Uterus (tissue), 2 donors: ENCODE data around the gene CSKMT.

Experiments used
- CTCF ChIP-seq, 4 experiments: fragments of 200-600 bp in 2 of 4; fragments of 450-650 bp in 2 of 4; sonication (generic) in 2 of 4; IDR thresholded peaks; one replicate each; pipeline ENCODE4 v1.5.1; 2016 to 2019; ENCODE audit warnings: antibody characterized with exemption in 4 of 4, mild to moderate bottlenecking in 2 of 4, moderate library complexity in 1 of 4
- POLR2A ChIP-seq, 2 donors: fragments of 450-650 bp; IDR thresholded peaks; one replicate each; pipeline ENCODE4 v1.6.1; 2016; ENCODE audit warnings: antibody characterized with exemption in 2 of 2, mild to moderate bottlenecking in 1 of 2, moderate library complexity in 1 of 2

DNA sequence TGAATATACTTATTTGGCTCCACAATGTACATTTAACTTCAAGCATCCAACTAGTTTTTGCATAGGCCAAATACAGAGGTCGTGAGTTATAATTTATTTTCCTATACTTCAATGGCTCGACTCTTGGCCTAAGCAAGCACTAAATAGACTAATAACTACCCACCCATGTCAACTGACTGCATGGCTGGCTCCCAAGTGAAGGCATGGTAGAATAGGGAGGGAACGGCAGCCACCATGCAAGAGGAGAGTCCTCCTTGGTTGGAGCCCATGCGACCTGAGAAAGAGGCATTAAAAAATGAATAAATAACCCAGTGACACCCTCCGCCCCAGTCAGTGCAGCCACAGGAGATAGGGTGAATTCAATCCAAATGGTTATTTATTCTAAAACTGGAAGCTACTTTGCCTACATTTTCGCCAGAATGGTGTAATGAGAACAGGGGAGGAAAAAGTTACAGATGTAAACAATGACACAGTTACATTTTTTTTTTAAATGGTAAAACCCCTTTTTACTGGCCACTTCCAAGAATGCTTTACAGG, 47.2 kb downstream of the CSKMT start:
- no peak for TF ChIP-seq CTCF (IDR thresholded peaks at IDR 0.05)
- TF ChIP-seq POLR2A (IDR thresholded peaks at IDR 0.05): no peak
